ENCODE measurements around the gene DST.

- TF ChIP-seq, protein P1, sequence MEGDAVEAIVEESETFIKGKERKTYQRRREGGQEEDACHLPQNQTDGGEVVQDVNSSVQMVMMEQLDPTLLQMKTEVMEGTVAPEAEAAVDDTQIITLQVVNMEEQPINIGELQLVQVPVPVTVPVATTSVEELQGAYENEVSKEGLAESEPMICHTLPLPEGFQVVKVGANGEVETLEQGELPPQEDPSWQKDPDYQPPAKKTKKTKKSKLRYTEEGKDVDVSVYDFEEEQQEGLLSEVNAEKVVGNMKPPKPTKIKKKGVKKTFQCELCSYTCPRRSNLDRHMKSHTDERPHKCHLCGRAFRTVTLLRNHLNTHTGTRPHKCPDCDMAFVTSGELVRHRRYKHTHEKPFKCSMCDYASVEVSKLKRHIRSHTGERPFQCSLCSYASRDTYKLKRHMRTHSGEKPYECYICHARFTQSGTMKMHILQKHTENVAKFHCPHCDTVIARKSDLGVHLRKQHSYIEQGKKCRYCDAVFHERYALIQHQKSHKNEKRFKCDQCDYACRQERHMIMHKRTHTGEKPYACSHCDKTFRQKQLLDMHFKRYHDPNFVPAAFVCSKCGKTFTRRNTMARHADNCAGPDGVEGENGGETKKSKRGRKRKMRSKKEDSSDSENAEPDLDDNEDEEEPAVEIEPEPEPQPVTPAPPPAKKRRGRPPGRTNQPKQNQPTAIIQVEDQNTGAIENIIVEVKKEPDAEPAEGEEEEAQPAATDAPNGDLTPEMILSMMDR (conservative IDR thresholded peaks at IDR 0.05 in 1 of 2, IDR thresholded peaks at IDR 0.05 in 1 of 2; ENCODE audit: low read depth in 1 of 2, low read length in 2 of 2) = no peak
- no peak for TF ChIP-seq EZH2 (IDR thresholded peaks at IDR 0.05; ENCODE audit: low read length, missing control alignments)
Observed at GRCh38 chr6:56483929-56484328, 158.8 kb downstream of the DST start.
